HEK293T (cell line): ENCODE measurements around the gene SLC12A8.

Source experiments
- FOXA1 ChIP-seq: fragments of 450-650 bp; IDR thresholded peaks from 2 replicates; pipeline ENCODE4 v1.6.1; 2016; ENCODE audit warnings: mild to moderate bottlenecking
- FOXK2 ChIP-seq: fragments of 450-650 bp; IDR thresholded peaks from 2 replicates; pipeline ENCODE4 v1.6.1; 2016; ENCODE audit warnings: mild to moderate bottlenecking
- HDGF ChIP-seq: fragments of 450-650 bp; IDR thresholded peaks from 2 replicates; pipeline ENCODE4 v1.6.1; 2017; ENCODE audit warnings: antibody characterized with exemption, borderline replicate concordance
- NFRKB ChIP-seq: fragments of 450-650 bp; IDR thresholded peaks from 2 replicates; pipeline ENCODE4 v1.6.1; 2016; ENCODE audit warnings: mild to moderate bottlenecking, moderate library complexity
- SP1 ChIP-seq: fragments of 450-650 bp; IDR thresholded peaks from 2 replicates; pipeline ENCODE4 v1.6.1; 2017
- SUZ12 ChIP-seq: fragments of 450-650 bp; IDR thresholded peaks from 2 replicates; pipeline ENCODE4 v1.6.1; 2016; ENCODE audit warnings: mild to moderate bottlenecking
- ZNF384 ChIP-seq: fragments of 450-650 bp; IDR thresholded peaks from 2 replicates; pipeline ENCODE4 v1.6.1; 2016

DNA sequence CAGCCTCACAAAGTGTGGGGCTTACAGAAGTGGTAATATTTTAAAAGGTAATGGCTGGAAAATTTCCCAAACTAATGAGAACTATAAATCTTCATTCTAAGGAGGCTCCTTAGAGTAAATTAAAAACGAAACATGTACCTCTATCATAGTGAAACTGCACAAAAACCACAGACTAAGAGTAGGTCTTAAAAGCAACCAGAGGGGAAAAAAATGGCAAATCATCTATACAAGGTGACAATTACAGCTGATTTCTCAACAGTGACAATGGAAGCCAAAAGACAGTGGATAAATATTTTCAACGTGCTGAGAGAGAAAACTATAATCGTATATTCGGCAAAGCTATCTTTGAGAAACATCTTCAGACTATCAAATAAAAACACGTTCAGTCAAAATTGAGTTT lies 177.3 kb downstream of the SLC12A8 start:
- no peak for TF ChIP-seq ZNF384
- TF ChIP-seq FOXA1: no peak
- no peak for TF ChIP-seq NFRKB
- TF ChIP-seq HDGF: no peak
- no peak for TF ChIP-seq SP1
- no peak for TF ChIP-seq FOXK2
- no peak for TF ChIP-seq SUZ12
